B cell (primary cell): ENCODE results near the gene ARIH2. TPM values are rescaled to one million over a fixed set of nuclear protein-coding genes. Genes with fewer than 3 reads are reported as not detected.

Experiments
- ATAC-seq: fragments of 200-7000 bp; cut with Tn5 transposase; one replicate; pipeline ENCODE4 v1.10.0; 2021; ENCODE audit warnings: low read depth, mild to moderate bottlenecking, moderate number of reproducible peaks, moderate library complexity
- CTCF ChIA-PET: fragments of 350-600 bp; sonication (Branson Sonifier 250); formaldehyde crosslinking; loops from one replicate; lab custom pipeline; 2021; ENCODE audit warnings: antibody characterized with exemption, inconsistent platforms; lab: Charles Lee
- POLR2A ChIA-PET: fragments of 350-600 bp; sonication (Branson Sonifier 250); formaldehyde crosslinking; loops from one replicate; lab custom pipeline; 2021; ENCODE audit warnings: antibody characterized with exemption; lab: Charles Lee
- DNase-seq: peaks from one replicate; pipeline ENCODE4 v3.0.0; 2013
- H2AFZ ChIP-seq: 2 replicates; pipeline ENCODE4 v1.6.1; 2012; ENCODE audit warnings: mild to moderate bottlenecking, low read depth, low read length; ENCODE audit not compliant: insufficient read depth, poor library complexity, severe bottlenecking
- H3K27ac ChIP-seq, 2 donors: 1 replicate in 1 of 2; 2 replicates in 1 of 2; pipeline ENCODE4 v1.5.1; 2012 to 2013; ENCODE audit warnings: low read length in 2 of 2, mild to moderate bottlenecking in 2 of 2, moderate library complexity in 1 of 2
- H3K27me3 ChIP-seq, 4 experiments: fragments of 200-600 bp in 1 of 4; sonication (generic) in 1 of 4; replicated peaks in 1 of 4; 1 replicate in 2 of 4; 2 replicates in 2 of 4; pipeline versions ENCODE4 v1.6.1 to v1.7.0; 2013 to 2016; ENCODE audit warnings: low read length in 3 of 4, mild to moderate bottlenecking in 2 of 4, mixed read lengths in 1 of 4, moderate library complexity in 1 of 4; ENCODE audit not compliant: insufficient read depth in 4 of 4, control insufficient read depth in 3 of 4; ENCODE audit errors: control extremely low read depth in 1 of 4
- H3K36me3 ChIP-seq, 2 experiments: replicated peaks in 1 of 2; 1 replicate in 1 of 2; 2 replicates in 1 of 2; pipeline versions ENCODE4 v1.6.1 to v1.7.1; 2013; ENCODE audit warnings: low read length in 1 of 2; ENCODE audit not compliant: insufficient read depth in 2 of 2, control insufficient read depth in 1 of 2; ENCODE audit errors: control extremely low read depth in 1 of 2, extremely low read depth in 1 of 2
- H3K4me1 ChIP-seq, 2 donors: fragments of 200-600 bp in 1 of 2; sonication (generic) in 1 of 2; 1 replicate in 1 of 2; 2 replicates in 1 of 2; pipeline versions ENCODE4 v1.5.1 to v1.6.1; 2013 to 2017; ENCODE audit warnings: low read length in 2 of 2; ENCODE audit not compliant: control insufficient read depth in 2 of 2, insufficient read depth in 2 of 2
- H3K4me2 ChIP-seq: replicated peaks from 2 replicates; pipeline ENCODE3; 2012; ENCODE audit warnings: mild to moderate bottlenecking, low read depth, low read length; ENCODE audit not compliant: poor library complexity, severe bottlenecking
- H3K4me3 ChIP-seq, 5 experiments: fragments of 200-600 bp in 1 of 5; sonication (generic) in 1 of 5; 1 replicate in 3 of 5; 2 replicates in 2 of 5; pipeline versions ENCODE4 v1.5.1 to v1.7.0; 2011 to 2016; ENCODE audit warnings: low read length in 4 of 5, mild to moderate bottlenecking in 4 of 5, low read depth in 2 of 5, control low read depth in 1 of 5, moderate library complexity in 1 of 5; ENCODE audit not compliant: insufficient read depth in 1 of 5; ENCODE audit errors: control extremely low read depth in 1 of 5, extremely low read depth in 1 of 5
- H3K79me2 ChIP-seq: fragments of 200-600 bp; sonication (generic); one replicate; pipeline ENCODE4 v1.6.0; 2016; ENCODE audit warnings: low read length; ENCODE audit not compliant: control insufficient read depth, insufficient read depth
- H3K9ac ChIP-seq: fragments of 200-600 bp; sonication (generic); 2 replicates; pipeline ENCODE4 v1.6.1; 2017; ENCODE audit warnings: mild to moderate bottlenecking, low read length, moderate library complexity
- H3K9me3 ChIP-seq, 3 donors: one replicate each; pipeline versions ENCODE4 v1.6.1 to v1.7.1; 2013; ENCODE audit warnings: low read length in 2 of 3; ENCODE audit not compliant: control insufficient read depth in 2 of 3, insufficient read depth in 1 of 3; ENCODE audit errors: control extremely low read depth in 1 of 3
- H4K20me1 ChIP-seq: 2 replicates; pipeline ENCODE4 v1.6.0; 2012; ENCODE audit warnings: mild to moderate bottlenecking, low read length; ENCODE audit not compliant: insufficient read depth, control insufficient read depth, poor library complexity, severe bottlenecking
- H3K27ac Mint-ChIP-seq: one replicate; pipeline ENCODE4 v1.8.0; 2021; ENCODE audit warnings: mixed read lengths
- H3K27me3 Mint-ChIP-seq: one replicate; pipeline ENCODE4 v1.8.0; 2021; ENCODE audit warnings: mixed read lengths
- H3K4me1 Mint-ChIP-seq: one replicate; pipeline ENCODE4 v1.8.0; 2021; ENCODE audit warnings: mixed read lengths
- H3K4me3 Mint-ChIP-seq: one replicate; pipeline ENCODE4 v1.8.0; 2021; ENCODE audit warnings: mixed read lengths
- H3K9me3 Mint-ChIP-seq: one replicate; pipeline ENCODE4 v1.8.0; 2022; ENCODE audit warnings: mixed read lengths; ENCODE audit not compliant: insufficient read depth
- CTCF ChIP-seq: fragments of 200-600 bp; IDR thresholded peaks from one replicate; pipeline ENCODE4 v1.8.0; 2022; ENCODE audit warnings: antibody characterized with exemption, mild to moderate bottlenecking
- EZH2 ChIP-seq: IDR thresholded peaks from 2 replicates; pipeline ENCODE4 v1.6.1; 2012; ENCODE audit warnings: borderline replicate concordance, low read depth, mild to moderate bottlenecking, moderate library complexity, low read length; ENCODE audit not compliant: insufficient read depth, poor library complexity, severe bottlenecking
- WGBS: methylation state at CpG from one replicate; pipeline ENCODE4 v1.1.5; 2013; ENCODE audit warnings: missing lambda C conversion rate; ENCODE audit not compliant: insufficient coverage; 5-methylcytosine and 5-hydroxymethylcytosine counted together
- intact Hi-C: fragments of 100-400 bp; cut with micrococcal nuclease; formaldehyde crosslinking; loops from one replicate; pipeline ENCODE4 v1.10.0; 2022
- polyA plus RNA-seq: library from polyadenylated mRNA; depleted of rRNA; stranded (reverse); fragments of >200 nt; gene quantifications from 2 replicates; pipeline ENCODE4 v1.2.3, GENCODE V29; 2012
- total RNA-seq, 2 donors: library from RNA; stranded (reverse); fragments of 120-200 nt in 1 of 2; gene quantifications; 1 replicate in 1 of 2; 2 replicates in 1 of 2; pipeline versions ENCODE4 v1.2.3 to v1.2.4, GENCODE V29; 2013 to 2022

Gene ARIH2
- total and polyA plus RNA-seq, 2 donors (not counting 1 experiment from before 2014, with no cell fraction given), result 114 to 148 TPM

DNA sequence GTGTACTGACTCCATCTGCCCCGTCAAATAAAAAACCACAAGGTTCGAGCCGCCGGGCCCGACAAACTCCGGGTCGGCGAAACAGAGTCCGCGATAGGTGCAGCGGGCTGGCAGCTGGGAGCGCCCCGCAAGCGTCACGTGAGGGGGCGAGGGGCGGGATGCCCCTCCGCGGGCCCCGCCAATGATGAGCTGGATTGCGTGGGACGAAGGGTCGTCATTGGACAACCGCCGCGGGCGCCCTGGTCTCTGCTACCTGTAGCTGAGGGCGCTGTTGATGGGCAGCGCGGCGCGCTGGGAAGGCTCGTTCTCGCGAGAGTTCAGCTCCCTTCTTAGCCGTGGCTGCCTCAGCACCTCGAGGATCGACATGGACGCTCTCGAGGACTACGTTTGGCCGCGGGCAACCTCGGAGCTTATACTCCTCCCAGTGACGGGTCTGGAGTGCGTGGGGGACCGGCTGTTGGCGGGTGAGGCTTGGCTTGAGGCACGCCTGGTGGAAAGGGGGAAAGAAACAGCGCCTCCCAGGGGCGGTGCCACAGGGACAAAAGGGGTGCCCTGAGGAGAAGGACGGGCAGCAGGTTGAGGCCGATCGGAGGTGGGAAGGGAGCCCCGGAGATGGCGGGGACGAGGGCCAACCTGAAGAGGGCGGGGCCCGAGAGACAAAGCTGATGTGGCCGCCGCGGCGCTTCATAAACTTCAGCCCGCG, 88.6 kb downstream of the ARIH2 start, which contains the start of gene WDR6:
Gene WDR6 (plus strand): TSS at position 324 of the 703 bp plus-strand sequence. CDS start 41 bp downstream, at position 365.
- Mint-ChIP-seq H3K27ac (peak within 1 kb of the TSS; percentile 99), H3K27me3 (no peaks in the 10 kb centered on the region), H3K4me1 (peaks cover 27% of the 10 kb centered on the region), H3K9me3 (no peaks in the 10 kb centered on the region), H3K4me3 (peak within 1 kb of the TSS; percentile 100)
- Histone ChIP-seq H3K79me2 (peaks cover 58% of the 10 kb centered on the region), H3K9me3 (no peaks in the 10 kb centered on the region), H4K20me1 (peaks cover 29% of the 10 kb centered on the region), H3K36me3 (peaks cover 0 to 10% of the 10 kb centered on the region in 2 experiments), H3K4me1 (peaks cover 15 to 18% of the 10 kb centered on the region in 2 donors), H3K4me3 (peak within 1 kb of the TSS; percentile 69 to 99 (median 94)), H2AFZ (peak within 1 kb of the TSS; percentile 93), H3K9ac (peak within 1 kb of the TSS; percentile 95), H3K4me2 (peak within 1 kb of the TSS; percentile 93), H3K27me3 (no peaks in the 10 kb centered on the region), H3K27ac (peak within 1 kb of the TSS; percentile 95 to 96)
- DNase-seq (peak; percentile 98), ATAC-seq (peak; percentile 86)
- under 1% methylated on average over 65 of the region's 65 CpGs for WGBS
- TF ChIP-seq EZH2 (no peak), CTCF (peak; percentile 52)
- ChIA-PET POLR2A (interaction anchor here (0.6 to 4.0 kb wide), 17 partner anchors 9 to 1293 kb away, joined by 3 to 116 read pairs (median 5); partner anchors contain the start of genes ARIH2, DALRD3, IMPDH2 and NDUFAF3), CTCF (interaction anchor here (0.6 to 5.6 kb wide), 12 partner anchors 9 to 339 kb away, joined by 3 to 73 read pairs (median 5); partner anchors contain the start of genes ARIH2, DALRD3, IMPDH2 and NDUFAF3)
- intact Hi-C loops, result loop anchor here (1.0 to 2.0 kb wide), 6 partner anchors 14 to 706 kb away; partner anchors contain the start of genes ARIH2, NICN1, NME6 and P4HTM
